PFSK-1 (cell line): ENCODE measurements around the gene CASP2.

ENCODE experiments used
- FOXP2 ChIP-seq: optimal IDR thresholded peaks from 2 replicates; pipeline ENCODE3; 2011; ENCODE audit warnings: borderline replicate concordance, control low read depth, inconsistent platforms; ENCODE audit not compliant: insufficient read depth; ENCODE audit errors: extremely low read length, extremely low read depth
- SIN3A ChIP-seq: IDR thresholded peaks from 2 replicates; pipeline ENCODE4 v1.6.1; 2012; ENCODE audit warnings: mild to moderate bottlenecking, low read length, moderate library complexity, borderline replicate concordance; ENCODE audit not compliant: insufficient read depth

- no peak for TF ChIP-seq SIN3A
- TF ChIP-seq FOXP2 = no peak
These were observed 68.4 kb downstream of the CASP2 start for GRCh38 chr7:143356414-143357050.
